Smooth muscle cell (in vitro differentiated cells): Measurements from ENCODE around the gene PLEKHH2. TPM values are rescaled to one million over a fixed set of nuclear protein-coding genes. Genes with fewer than 3 reads are reported as not detected.
"Not testable (repeated sequence)": the region's sequence is repeated elsewhere in the genome, so short reads cannot be mapped to it uniquely, and the experiment has no call there.

Source experiments
- DNase-seq: peaks from one replicate; lab custom pipeline; 2025; ENCODE audit not compliant: unreplicated experiment; lab: John Stamatoyannopoulos, UW
- H2AFZ ChIP-seq: fragments of 200-600 bp; sonication (generic); 2 replicates; pipeline ENCODE4 v1.6.0; 2016; ENCODE audit warnings: antibody characterized with exemption, low read depth, mild to moderate bottlenecking
- H3F3A ChIP-seq: fragments of 200-600 bp; sonication (generic); 2 replicates; pipeline ENCODE4 v1.6.0; 2017; ENCODE audit warnings: antibody characterized with exemption, low read depth
- H3K27ac ChIP-seq: fragments of 200-600 bp; sonication (generic); 2 replicates; pipeline ENCODE4 v1.5.1; 2016; ENCODE audit warnings: low read depth, mild to moderate bottlenecking
- H3K27me3 ChIP-seq: fragments of 200-600 bp; sonication (generic); 2 replicates; pipeline ENCODE4 v1.6.1; 2016; ENCODE audit warnings: low read depth, mild to moderate bottlenecking
- H3K36me3 ChIP-seq: fragments of 200-600 bp; sonication (generic); 2 replicates; pipeline ENCODE4 v1.5.1; 2016; ENCODE audit warnings: low read depth
- H3K4me1 ChIP-seq: fragments of 200-600 bp; sonication (generic); 2 replicates; pipeline ENCODE4 v1.5.1; 2016; ENCODE audit warnings: low read depth
- H3K4me2 ChIP-seq: fragments of 200-600 bp; sonication (generic); 2 replicates; pipeline ENCODE4 v1.6.0; 2016; ENCODE audit warnings: mild to moderate bottlenecking
- H3K4me3 ChIP-seq: fragments of 200-600 bp; sonication (generic); 2 replicates; pipeline ENCODE4 v1.5.1; 2016; ENCODE audit warnings: mild to moderate bottlenecking
- H3K79me2 ChIP-seq: fragments of 200-600 bp; sonication (generic); 2 replicates; pipeline ENCODE4 v1.6.0; 2016; ENCODE audit warnings: low read depth, mild to moderate bottlenecking
- H3K9ac ChIP-seq: fragments of 200-600 bp; sonication (generic); 2 replicates; pipeline ENCODE4 v1.6.0; 2016; ENCODE audit warnings: low read depth
- H3K9me3 ChIP-seq: fragments of 200-600 bp; sonication (generic); replicated peaks from 2 replicates; pipeline ENCODE4 v1.5.1; 2016; ENCODE audit warnings: low read depth
- H4K20me1 ChIP-seq: fragments of 200-600 bp; sonication (generic); 2 replicates; pipeline ENCODE4 v1.6.0; 2016; ENCODE audit warnings: low read depth
- WGBS: methylation state at CpG from one replicate; pipeline ENCODE4 v1.1.7; 2016; ENCODE audit warnings: low lambda C conversion rate; 5-methylcytosine and 5-hydroxymethylcytosine counted together
- polyA plus RNA-seq: library from polyadenylated mRNA; unstranded; fragments of >200 nt; fragmentation: Nextera tagmentation; extraction: Ambion mirVana; gene quantifications from 2 replicates; pipeline ENCODE4 v1.2.1, GENCODE V29; 2016
- total RNA-seq: library from RNA; depleted of rRNA; stranded (reverse); fragments of >200 nt; gene quantifications from 2 replicates; pipeline ENCODE4 v1.2.3, GENCODE V29; 2014
- TF ChIP-seq, protein P1 (sequence below): fragments of 200-600 bp; sonication (generic); IDR thresholded peaks from 2 replicates; pipeline ENCODE4 v1.5.1; 2017; ENCODE audit warnings: borderline replicate concordance, mild to moderate bottlenecking, antibody characterized with exemption; ENCODE audit not compliant: insufficient read depth, poor library complexity, severe bottlenecking

The PLEKHH2 gene
- total and polyA plus RNA-seq, 2 experiments from 2014 or later = 0.69 to 2.1 TPM

DNA sequence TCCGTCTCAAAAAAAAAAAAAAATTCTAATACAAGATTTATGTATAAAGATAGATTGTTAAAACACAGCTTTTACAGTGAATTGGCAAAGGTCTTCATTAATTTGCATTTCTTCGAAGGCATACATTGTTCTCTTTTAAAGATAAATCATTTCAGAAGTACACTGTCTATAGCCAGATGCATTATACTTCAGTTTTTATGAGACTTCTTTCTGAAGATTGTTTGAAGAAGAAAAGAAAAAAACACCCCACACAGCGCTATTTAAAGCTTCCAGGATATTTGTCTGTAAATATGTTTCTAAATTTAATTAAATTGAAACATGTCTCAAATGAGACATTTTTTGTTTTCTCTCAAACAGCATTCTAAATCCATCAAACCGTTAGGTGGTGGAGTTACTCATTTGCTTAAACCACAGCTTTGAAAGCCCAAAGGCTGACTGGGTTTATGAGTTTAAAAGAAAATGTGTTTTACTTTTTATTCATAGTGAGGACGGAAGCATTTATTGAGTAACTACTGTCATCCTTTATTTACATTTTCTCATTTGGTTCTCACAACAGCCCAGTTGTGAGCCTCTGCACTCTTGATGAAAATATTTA is 81.6 kb downstream of the PLEKHH2 start:
- no peaks in the 10 kb centered on the region for H4K20me1 ChIP-seq
- 77% methylated on average over 5 of the region's 5 CpGs for WGBS
- TF ChIP-seq, protein P1, sequence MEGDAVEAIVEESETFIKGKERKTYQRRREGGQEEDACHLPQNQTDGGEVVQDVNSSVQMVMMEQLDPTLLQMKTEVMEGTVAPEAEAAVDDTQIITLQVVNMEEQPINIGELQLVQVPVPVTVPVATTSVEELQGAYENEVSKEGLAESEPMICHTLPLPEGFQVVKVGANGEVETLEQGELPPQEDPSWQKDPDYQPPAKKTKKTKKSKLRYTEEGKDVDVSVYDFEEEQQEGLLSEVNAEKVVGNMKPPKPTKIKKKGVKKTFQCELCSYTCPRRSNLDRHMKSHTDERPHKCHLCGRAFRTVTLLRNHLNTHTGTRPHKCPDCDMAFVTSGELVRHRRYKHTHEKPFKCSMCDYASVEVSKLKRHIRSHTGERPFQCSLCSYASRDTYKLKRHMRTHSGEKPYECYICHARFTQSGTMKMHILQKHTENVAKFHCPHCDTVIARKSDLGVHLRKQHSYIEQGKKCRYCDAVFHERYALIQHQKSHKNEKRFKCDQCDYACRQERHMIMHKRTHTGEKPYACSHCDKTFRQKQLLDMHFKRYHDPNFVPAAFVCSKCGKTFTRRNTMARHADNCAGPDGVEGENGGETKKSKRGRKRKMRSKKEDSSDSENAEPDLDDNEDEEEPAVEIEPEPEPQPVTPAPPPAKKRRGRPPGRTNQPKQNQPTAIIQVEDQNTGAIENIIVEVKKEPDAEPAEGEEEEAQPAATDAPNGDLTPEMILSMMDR = no peak
- H3K9ac ChIP-seq = no peak overlapping the region
- no peak for DNase-seq
- H3K27me3 ChIP-seq = no peaks in the 10 kb centered on the region
- H3K4me3 ChIP-seq = no peak overlapping the region
- no peaks in the 10 kb centered on the region for H3K4me1 ChIP-seq
- H3K9me3 ChIP-seq = no peaks in the 10 kb centered on the region
- H3K79me2 ChIP-seq = no peaks in the 10 kb centered on the region
- H2AFZ ChIP-seq = no peak overlapping the region
- no peak overlapping the region for H3K4me2 ChIP-seq
- H3K27ac ChIP-seq = no peak overlapping the region
- H3F3A ChIP-seq = no peaks in the 10 kb centered on the region
- no peaks in the 10 kb centered on the region for H3K36me3 ChIP-seq

DNA sequence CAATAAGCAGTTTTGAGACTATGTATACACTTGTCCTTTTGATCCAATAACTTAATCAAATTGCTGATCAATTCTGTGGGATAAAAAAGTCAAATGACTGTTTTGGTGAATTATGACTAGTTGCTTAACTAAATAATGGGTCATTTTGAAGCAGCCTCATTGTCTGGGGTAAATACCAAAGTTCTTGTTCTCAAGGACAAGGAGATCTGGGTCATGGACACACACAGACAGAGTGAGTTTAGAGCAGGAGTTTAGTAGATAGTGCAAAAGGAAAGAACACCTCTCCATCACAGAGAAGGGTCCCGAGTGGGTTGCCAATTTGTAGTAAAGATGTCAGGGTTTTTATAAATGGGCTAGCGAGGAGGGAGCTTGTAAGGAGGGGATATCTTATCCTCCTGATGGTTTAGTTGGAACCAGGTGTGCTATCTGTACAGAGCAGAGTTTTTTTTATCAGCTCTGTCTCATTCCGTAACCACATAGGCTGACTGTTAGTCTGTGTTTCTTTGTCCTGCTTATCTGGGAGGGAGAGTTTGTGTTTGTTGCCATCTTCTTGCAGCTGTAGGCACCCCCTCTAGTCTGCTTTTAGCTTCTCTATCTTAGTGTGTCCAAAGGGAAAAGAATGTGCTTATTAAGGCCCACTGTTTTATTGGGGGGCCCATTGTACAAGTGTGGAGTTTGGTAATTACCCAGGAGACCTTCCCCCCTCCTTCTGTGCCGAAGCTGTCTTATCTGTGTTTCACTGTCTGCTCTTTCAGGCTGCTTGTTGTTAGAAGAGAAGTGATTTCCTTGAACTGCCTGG is 87.9 kb downstream of the PLEKHH2 start:
- H3K9ac ChIP-seq = no peak overlapping the region
- H4K20me1 ChIP-seq = no peaks in the 10 kb centered on the region
- H3F3A ChIP-seq = peaks cover 6% of the 10 kb centered on the region
- peak overlapping the region; percentile 83 for H2AFZ ChIP-seq
- peak overlapping the region; percentile 10 for H3K4me3 ChIP-seq
- H3K9me3 ChIP-seq = no peaks in the 10 kb centered on the region
- no peaks in the 10 kb centered on the region for H3K27me3 ChIP-seq
- DNase-seq = no peak
- H3K79me2 ChIP-seq = no peaks in the 10 kb centered on the region
- TF ChIP-seq, protein P1 = no peak
- 33% methylated on average over 4 of the region's 4 CpGs for WGBS
- no peak overlapping the region for H3K27ac ChIP-seq
- peaks cover 11% of the 10 kb centered on the region for H3K4me1 ChIP-seq
- H3K36me3 ChIP-seq = no peaks in the 10 kb centered on the region
- peak overlapping the region; percentile 78 for H3K4me2 ChIP-seq

DNA sequence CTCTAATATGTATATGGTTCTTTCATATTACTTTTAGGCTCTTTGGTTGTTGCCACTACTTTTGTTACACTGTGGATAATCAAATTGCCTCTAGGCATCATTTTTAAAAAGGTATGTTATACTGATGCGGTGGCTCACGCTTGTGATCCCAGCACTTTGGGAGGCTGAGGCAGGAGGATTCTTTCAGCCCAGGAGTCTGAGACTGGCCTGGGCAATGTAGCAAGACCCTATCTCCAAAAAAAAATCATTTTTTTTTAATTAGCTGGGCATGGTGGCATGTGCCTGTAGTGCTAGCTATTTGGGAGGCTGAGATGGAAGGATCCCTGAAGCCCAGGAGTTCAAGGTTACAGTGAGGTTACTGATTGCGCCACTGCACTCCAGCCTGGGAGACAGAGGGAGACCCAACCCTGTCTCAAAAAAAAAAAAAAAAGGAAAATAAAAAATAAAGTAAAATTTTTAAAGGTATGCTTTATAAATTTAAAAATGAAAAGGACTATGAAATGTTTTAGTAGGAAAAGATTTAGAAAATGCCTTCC is 88.7 kb downstream of the PLEKHH2 start:
- Histone ChIP-seq H3F3A (peaks cover 6% of the 10 kb centered on the region), H3K79me2 (no peaks in the 10 kb centered on the region), H3K9me3 (no peaks in the 10 kb centered on the region), H3K4me2 (no peak overlapping the region), H3K27me3 (no peaks in the 10 kb centered on the region), H3K27ac (no peak overlapping the region), H2AFZ (peak overlapping the region; percentile 83), H3K36me3 (no peaks in the 10 kb centered on the region), H3K4me1 (peaks cover 11% of the 10 kb centered on the region), H3K9ac (no peak overlapping the region), H4K20me1 (no peaks in the 10 kb centered on the region), H3K4me3 (no peak overlapping the region)
- 96% methylated on average over 3 of the region's 3 CpGs for WGBS
- TF ChIP-seq, protein P1 = no peak
- DNase-seq = no peak

DNA sequence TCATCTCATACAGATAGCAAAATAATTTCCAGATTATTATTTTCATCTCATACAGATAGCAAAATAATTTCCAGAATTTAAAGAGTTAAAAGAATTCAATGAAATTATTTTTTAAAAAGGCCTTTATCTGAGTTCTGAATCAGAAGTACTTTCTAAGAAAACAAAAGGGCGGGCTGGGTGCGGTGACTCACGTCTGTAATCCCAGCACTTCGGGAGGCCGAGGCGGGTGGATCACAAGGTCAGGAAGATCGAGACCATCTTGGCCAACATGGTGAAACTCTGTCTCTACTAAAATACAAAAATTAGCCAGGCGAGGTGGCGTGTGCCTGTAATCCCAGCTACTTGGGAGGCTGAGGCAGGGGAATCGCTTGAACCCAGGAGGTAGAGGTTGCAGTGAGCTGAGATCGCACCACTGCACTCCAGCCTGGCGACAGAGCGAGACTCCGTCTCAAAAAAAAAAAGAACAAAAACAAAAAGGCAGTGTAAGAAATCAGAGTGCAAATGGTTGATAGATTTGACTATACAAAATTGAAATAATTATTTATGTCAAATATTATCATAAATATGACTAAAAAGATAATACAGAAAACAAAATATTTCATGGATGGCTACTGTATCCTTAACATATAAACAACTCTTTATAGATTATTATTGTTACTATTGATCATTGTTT is 90.0 kb downstream of the PLEKHH2 start:
- H3K4me3 ChIP-seq, DNase-seq, H3K9me3 ChIP-seq, H3K79me2 ChIP-seq, H3K4me2 ChIP-seq, H2AFZ ChIP-seq, H3K9ac ChIP-seq, H3K27ac ChIP-seq, H3K27me3 ChIP-seq, H4K20me1 ChIP-seq, H3F3A ChIP-seq, H3K36me3 ChIP-seq: not testable (repeated sequence)
- peaks cover 11% of the 10 kb centered on the region for H3K4me1 ChIP-seq
- 69% methylated on average over 14 of the region's 14 CpGs for whole genome bisulfite sequencing
